NCI-H345 treated with DMSO at 0.1 percent for 48 hours (cell line): ENCODE results near the gene GRK5.
A peak's percentile ranks its signal among the peaks of the same experiment; 100 is the strongest.

ENCODE experiments used
- DNase-seq: peaks from one replicate; lab custom pipeline; 2025; ENCODE audit not compliant: unreplicated experiment; lab: John Stamatoyannopoulos, UW

GRK5 gene

DNA sequence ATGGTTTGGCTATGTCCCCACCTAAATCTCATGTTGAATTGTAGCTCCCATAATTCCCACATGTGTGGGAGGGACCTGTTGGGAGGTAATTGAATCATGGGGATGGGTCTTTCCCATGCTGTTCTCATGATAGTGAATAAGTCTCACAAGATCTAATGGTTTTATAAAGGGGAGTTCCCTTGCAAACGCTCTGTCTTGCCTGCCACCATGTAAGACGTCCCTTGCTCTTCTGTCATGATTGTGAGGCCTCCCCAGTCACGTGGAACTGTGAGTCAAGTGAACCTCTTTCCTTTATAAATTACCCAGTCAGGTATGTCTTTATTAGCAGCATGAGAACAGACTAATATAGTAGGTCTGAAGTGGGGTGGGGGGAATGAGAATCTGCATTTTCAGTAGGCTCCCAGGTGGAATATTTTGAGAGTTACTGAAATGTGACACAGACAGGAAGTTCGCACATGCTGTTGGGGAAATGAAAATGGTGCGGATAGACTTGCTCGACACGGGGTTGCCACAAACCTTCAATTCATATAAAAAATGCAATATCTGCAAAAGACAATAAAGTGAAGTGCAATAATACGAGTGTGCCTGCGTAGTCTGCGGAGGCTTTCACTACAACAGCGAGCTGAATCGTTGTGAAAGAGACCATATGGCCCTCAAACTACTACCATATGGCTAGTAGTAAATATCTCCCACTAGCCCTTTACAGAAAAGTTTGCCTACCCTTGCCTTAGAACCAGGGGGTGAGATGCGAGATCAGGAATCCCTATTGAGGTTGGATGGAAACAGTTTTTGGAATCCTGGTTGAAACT, 166.1 kb downstream of the GRK5 start:
- DNase-seq: no peak

DNA sequence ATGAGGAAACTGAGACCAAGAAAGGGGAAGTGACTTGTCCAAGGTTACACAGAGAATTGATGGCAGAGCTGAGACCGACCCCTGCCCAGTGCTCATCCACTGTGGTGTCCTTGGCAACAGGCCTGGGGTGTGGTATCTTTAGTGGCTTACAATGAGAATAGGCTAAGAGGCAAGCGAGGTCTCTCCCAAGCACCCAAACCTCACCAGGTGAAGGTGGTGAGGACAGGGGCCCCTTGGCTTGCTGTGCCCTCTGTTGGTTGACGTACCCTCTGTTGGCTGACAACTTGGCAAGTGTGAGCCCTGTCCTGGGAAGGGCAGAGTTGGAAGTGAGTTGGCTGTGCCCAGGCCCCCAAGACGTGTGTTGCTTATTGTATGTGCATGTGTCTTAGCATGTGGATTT, 166.9 kb downstream of the GRK5 start:
- DNase-seq: no peak

GRCh38 chr10:119375574-119376272, 168.4 kb downstream of the GRK5 start:
- DNase-seq: no peak

DNA sequence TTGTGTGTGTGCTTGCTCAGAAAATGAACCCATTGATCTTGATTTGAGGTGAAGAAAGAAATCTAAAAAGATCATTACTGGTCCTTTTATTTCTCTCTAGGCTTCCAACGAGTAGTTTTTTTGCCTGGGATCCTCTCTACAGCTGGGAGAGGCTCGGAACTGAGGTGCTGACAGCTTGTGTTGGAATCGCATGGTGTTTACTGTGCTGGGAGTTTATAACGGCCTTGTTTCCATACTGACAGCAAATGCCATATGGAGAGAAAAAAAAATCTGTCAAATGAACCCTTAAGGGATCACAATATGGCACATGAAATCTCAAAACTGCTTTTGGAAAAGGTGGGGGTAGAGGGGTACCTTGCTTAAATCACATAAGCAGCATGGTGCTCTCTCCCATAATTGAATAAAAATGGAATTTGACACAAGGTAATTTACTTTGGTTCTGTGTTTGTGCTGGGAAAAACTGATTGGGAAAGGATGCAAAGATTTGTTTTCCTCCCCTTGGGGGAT, 170.1 kb downstream of the GRK5 start:
- no peak for DNase-seq

DNA sequence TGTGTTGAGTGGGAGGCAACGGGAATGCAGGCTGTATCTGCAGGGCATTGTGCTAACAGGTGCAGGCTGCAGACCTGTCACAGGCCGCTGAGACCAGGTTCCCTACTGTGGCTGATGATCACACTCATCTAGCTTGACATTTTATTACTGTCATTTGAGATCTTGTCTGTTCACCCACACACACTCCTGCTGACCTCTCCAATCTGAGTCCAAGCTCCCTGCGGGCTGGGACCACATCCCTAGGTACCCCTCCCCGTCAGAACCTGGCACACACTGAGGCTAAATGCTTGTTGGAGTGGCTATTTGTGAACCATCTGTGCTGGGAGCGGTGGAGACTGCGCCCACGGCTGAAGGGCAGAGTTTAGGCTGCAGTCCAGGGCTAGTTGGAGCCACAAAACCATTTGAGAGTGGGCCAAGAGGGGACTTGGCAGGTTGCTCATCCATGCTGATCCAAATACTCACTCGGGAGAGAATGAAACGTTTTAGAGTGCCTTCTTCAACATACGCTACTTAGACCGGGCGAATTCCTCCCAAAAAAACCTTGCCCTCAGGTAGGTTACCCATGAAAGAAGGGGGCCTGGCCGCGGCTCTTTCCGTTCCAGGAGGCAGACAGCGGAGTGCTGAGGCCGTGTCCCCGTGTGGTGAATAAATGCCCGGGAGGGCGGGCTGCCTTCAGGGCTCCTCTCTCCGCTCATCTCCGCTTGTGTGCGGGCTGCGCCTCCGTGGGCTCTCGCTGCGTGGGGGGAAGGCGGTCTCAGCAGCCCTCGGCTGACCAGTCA, 170.8 kb downstream of the GRK5 start:
- DNase-seq: peak; percentile 33

DNA sequence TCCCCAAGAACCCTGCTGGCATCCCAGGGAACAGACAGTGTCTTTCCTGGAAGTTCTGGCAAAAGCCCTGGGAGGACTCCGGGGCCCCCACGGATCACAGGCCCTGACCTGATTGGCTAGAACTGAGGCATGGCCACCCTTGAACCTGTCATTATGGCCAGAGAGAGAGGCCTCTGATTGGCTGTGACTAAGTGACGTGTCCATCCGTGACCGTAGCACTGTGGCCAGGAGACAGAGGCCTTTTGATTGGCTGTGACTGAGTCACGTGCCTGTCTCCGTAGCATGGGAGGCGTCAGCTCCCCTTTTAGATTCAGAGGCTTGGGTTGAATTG, 171.3 kb downstream of the GRK5 start:
- no peak for DNase-seq

DNA sequence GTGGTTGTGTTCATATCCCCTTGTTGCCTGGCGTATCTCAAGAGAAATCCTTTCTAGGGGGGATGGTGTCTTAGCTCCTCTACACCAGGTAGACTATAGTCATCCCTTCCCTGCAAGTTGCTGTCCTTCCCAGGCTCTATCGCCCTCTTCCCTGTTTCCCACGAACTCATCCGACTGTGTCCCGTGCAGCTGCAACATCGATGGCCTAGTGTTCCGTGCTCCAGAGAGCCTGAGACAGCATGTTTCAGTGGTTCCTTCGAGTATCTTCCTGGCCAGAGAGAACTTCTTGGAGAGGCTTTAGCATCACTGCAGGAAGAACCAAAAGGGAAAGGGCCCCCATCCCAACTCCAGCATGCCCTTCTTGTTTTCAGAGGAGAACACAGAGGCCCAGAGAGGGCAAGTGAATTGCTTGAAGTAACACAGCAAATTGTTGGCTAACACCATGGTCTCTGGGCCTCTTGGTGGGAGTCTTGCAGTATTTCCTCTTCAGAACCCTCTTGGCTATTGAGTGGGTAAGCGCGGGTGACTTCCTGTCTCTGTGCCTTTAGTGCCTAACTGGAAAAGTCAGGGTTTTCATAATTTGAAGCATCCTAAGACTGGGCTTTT, 172.2 kb downstream of the GRK5 start:
- DNase-seq: no peak

DNA sequence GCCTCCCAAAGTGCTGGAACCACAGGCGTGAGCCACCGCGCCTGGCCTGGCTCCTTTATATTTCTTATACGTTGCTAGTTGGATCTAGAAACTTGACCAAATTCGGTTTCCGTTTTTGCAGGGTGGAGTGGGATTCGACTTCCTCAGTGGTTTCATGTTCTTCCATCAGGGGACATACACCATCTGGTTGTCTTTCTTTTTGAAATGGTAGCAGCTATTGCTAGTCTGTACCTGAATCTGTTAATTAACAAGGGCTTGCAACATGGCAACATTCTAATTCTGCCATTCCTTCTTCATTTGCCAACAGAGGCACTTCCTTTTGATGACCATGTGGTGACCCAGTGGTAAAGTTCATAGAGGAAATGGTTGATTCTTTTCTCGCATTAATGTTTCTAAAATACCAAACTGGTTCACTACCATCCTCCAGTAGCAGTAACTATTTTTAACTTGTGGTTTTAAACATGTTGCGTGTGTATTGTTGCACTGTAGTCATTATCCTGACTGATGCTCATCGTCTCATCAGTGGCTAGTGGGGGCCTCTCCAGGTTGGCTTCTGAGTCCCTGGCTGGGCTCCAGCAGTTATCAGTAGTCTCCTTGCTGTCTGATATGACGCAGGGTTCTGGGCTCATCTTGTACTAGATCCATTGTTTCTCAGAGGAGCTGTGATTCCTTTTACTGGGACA, 175.9 kb downstream of the GRK5 start:
- no peak for DNase-seq

GRCh38 chr10:119384127-119384526, 176.8 kb downstream of the GRK5 start:
- no peak for DNase-seq

DNA sequence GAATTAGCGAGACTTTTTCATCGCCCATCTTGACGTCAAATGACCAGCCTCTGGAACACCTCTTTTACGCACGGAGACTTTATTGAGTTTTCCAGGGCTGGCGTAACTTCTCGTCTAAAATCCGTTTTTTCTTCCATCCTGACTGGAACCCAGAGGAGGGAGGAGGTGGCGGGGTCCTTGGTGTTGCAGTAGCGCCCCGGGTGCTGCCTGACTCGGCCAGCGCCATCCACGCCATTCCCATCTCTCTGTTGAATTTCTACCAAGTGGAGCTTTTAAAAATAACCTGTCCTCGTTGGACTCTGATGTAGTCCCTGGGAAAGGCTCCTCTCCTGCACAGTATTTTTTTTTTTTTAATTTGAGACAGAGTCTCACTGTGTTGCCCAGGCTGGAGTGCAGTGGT, 179.3 kb downstream of the GRK5 start:
- no peak for DNase-seq

- no peak for DNase-seq
Measured at GRCh38 chr10:119388849-119389345, 181.5 kb downstream of the GRK5 start.

GRCh38 chr10:119391440-119392251, 184.3 kb downstream of the GRK5 start:
- no peak for DNase-seq

GRCh38 chr10:119393019-119393418, 185.6 kb downstream of the GRK5 start:
- DNase-seq: no peak

DNA sequence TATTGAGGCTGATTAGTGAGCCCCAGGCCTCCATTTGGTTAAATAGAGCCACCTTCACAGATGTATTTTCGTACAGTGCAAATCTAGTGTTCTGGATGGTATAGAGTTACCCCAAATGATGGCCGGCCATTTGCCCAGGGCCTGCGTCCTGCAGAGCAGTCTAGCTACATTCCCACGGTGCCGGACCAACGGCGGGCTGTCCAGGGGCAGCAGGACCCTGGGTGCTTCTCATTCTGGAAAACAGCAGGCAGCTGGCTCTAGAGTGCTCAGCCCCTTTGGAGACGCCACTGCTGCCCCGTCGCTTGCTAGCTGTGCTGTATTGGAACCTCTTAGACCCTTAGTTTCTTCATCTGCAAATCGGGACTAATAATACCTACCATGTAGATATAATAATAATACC, 186.1 kb downstream of the GRK5 start:
- DNase-seq: no peak

- no peak for DNase-seq
Measured at GRCh38 chr10:119393845-119394244, 186.5 kb downstream of the GRK5 start.

DNA sequence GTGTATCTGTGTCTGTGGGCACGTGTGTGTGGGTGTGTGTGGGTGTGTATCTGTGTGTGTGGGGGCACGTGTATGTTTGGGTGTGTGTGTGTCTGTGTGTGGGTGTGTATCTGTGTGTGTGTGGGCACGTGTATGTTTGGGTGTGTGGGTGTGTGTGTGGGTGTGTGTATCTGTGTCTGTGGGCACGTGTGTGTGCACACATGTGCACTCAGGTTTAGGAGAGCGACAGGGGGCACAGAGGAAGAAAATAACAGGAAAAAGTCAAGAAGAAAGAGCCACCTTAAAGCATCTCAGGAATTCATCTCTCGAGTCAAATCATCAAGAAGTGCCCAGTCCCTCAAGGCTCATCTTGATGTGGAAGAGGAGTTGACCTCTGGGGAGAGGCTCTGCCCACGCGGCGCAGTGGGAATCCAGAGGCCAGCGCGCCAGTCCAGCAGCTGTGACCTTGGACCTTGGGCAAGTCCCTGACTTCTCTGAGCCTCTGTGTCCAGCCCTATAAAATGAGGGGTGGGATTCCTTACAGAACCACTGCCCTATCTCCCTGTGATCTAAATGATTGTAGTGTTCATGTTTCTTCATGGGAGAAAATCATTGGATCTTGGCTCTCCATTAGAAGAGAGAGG, 187.4 kb downstream of the GRK5 start:
- no peak for DNase-seq

GRCh38 chr10:119395280-119396007, 188.1 kb downstream of the GRK5 start:
- no peak for DNase-seq

DNA sequence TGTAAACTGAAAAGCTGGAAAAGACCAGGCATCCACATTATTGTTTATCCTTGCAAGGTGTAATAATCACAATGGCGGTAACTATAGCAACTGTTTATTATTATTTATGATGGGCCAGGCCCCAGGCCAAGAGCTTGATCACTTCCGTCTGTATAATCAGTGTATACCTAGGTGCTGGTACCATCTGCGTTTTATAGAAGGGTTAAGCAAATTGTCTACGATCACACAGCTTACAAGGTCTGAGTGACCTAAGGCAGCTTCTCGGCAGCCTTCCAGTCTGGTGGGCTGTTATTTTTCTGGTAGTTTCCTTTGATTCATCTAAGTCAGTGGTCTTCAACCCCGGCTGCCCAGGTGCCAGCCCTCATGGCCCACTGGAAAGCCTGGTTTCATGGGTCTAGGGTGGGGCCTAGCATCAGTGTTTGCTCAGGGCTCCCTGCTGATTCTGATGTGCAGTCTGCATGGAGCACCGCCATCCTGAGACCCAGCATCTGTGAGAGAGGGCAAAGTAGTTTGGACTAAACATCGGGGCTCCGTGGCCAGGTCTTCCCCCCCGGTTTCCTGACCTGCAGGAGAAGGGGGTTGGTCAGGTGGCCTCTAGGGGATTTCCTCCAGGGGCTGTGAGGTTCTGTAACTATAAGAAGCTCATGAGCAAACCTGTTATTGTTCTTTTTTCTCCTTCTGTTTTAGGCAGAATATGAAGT, 188.8 kb downstream of the GRK5 start:
- DNase-seq: no peak
